PC-3 (cell line): ENCODE results near the gene SPRED1. TPM values are rescaled to one million over a fixed set of nuclear protein-coding genes. Genes with fewer than 3 reads are reported as not detected.

Experiments
- ATAC-seq: fragments of 200-7000 bp; cut with Tn5 transposase; 2 replicates; pipeline ENCODE4 v1.9.1; 2020; ENCODE audit warnings: mild to moderate bottlenecking, moderate library complexity
- BruUV-seq: library from RNA; stranded (reverse); fragments of 400-500 nt; replicated peaks from 2 replicates; lab custom pipeline; 2021; lab: Mats Ljungman, UMichigan
- CTCF ChIA-PET: fragments of 300-600 bp; sonication (Branson Sonifier 250); formaldehyde crosslinking; loops from one replicate; lab custom pipeline; 2022; ENCODE audit warnings: antibody characterized with exemption; lab: Charles Lee
- POLR2A ChIA-PET: fragments of 300-600 bp; sonication (Branson Sonifier 250); formaldehyde crosslinking; loops from one replicate; lab custom pipeline; 2022; ENCODE audit warnings: antibody characterized with exemption; ENCODE audit not compliant: unreplicated experiment; lab: Charles Lee
- DNase-seq: peaks from one replicate; pipeline ENCODE4 v3.0.0-alpha.2; 2015
- H2AFZ ChIP-seq: fragments of 300-600 bp; sonication (generic); 2 replicates; pipeline ENCODE4 v1.6.0; 2016; ENCODE audit warnings: antibody characterized with exemption, low read length
- H3F3A ChIP-seq: fragments of 300-600 bp; sonication (generic); one replicate; pipeline ENCODE4 v1.6.0; 2017; ENCODE audit warnings: antibody characterized with exemption, low read length, control low read depth, mild to moderate bottlenecking; ENCODE audit not compliant: unreplicated experiment
- H3K27ac ChIP-seq: fragments of 300-600 bp; sonication (generic); 2 replicates; pipeline ENCODE4 v1.5.1; 2016; ENCODE audit warnings: mild to moderate bottlenecking, low read length
- H3K27me3 ChIP-seq: fragments of 300-600 bp; sonication (generic); 2 replicates; pipeline ENCODE4 v1.6.1; 2016; ENCODE audit warnings: low read length, mixed read lengths
- H3K36me3 ChIP-seq: fragments of 300-600 bp; sonication (generic); 2 replicates; pipeline ENCODE4 v1.6.1; 2016; ENCODE audit warnings: low read depth, mixed run types, low read length, mixed read lengths
- H3K4me1 ChIP-seq: fragments of 300-600 bp; sonication (generic); 2 replicates; pipeline ENCODE4 v1.5.1; 2016; ENCODE audit warnings: low read length; ENCODE audit not compliant: insufficient read depth
- H3K4me2 ChIP-seq: fragments of 300-600 bp; sonication (generic); 2 replicates; pipeline ENCODE4 v1.6.0; 2016; ENCODE audit warnings: low read length
- H3K4me3 ChIP-seq: fragments of 300-600 bp; sonication (generic); 2 replicates; pipeline ENCODE4 v1.5.1; 2016; ENCODE audit warnings: mild to moderate bottlenecking, low read length, mixed read lengths
- H3K79me2 ChIP-seq: fragments of 300-600 bp; sonication (generic); 2 replicates; pipeline ENCODE4 v1.6.1; 2017; ENCODE audit warnings: low read length, mixed read lengths
- H3K9ac ChIP-seq: fragments of 300-600 bp; sonication (generic); 2 replicates; pipeline ENCODE4 v1.6.0; 2016; ENCODE audit warnings: mild to moderate bottlenecking, low read length
- H3K9me2 ChIP-seq: fragments of 300-600 bp; sonication (generic); replicated peaks from 2 replicates; pipeline ENCODE4 v1.6.1; 2016; ENCODE audit warnings: mixed run types, low read length, mixed read lengths
- H3K9me3 ChIP-seq: fragments of 300-600 bp; sonication (generic); 2 replicates; pipeline ENCODE4 v1.6.1; 2016; ENCODE audit warnings: low read length, mixed read lengths
- H4K20me1 ChIP-seq: fragments of 300-600 bp; sonication (generic); 2 replicates; pipeline ENCODE4 v1.6.1; 2016; ENCODE audit warnings: low read length, mixed read lengths
- EZH2 ChIP-seq: fragments of 300-600 bp; sonication (generic); IDR thresholded peaks from one replicate; pipeline ENCODE4 v1.6.1; 2017; ENCODE audit warnings: antibody characterized with exemption, mild to moderate bottlenecking, low read length; ENCODE audit not compliant: unreplicated experiment
- EZH2phosphoT487 ChIP-seq: fragments of 300-600 bp; sonication (generic); IDR thresholded peaks from 2 replicates; pipeline ENCODE4 v1.6.1; 2018; ENCODE audit warnings: mild to moderate bottlenecking, antibody characterized with exemption, low read length, borderline replicate concordance
- intact Hi-C: fragments of 100-400 bp; cut with micrococcal nuclease; formaldehyde crosslinking; loops from 2 replicates; pipeline ENCODE4 v1.9.0; 2023
- total RNA-seq: library from RNA; depleted of rRNA; stranded (reverse); fragments of >200 nt; gene quantifications from 2 replicates; pipeline ENCODE4 v1.2.3, GENCODE V29; 2014
- TF ChIP-seq, protein P1 (sequence below): fragments of 300-600 bp; sonication (generic); conservative IDR thresholded peaks from 2 replicates; pipeline ENCODE4 v1.5.1; 2017; ENCODE audit warnings: antibody characterized with exemption, low read depth, mild to moderate bottlenecking, low read length

The SPRED1 gene
- total RNA-seq, 1 experiment from 2014 or later, result 39.7 TPM

DNA sequence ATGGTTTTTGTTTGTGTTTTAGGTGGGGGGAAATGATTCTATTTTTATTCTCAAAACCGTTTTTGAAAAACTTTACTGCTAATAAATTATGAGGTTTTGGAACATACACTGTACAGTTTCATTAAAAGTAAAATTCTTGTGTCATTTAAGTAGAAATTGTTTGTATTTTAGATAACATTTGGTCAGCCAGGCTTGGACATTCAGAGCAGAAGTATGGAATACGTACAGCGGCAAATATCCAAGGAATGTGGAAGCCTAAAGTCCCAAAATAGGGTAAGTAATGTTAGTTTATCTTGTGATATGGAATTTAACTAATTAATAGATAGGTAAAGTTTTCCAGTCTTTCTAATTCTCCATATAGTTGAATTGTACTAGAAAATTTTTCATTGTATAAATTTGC is 96.6 kb downstream of the SPRED1 start:
- no peaks in the 10 kb centered on the region for H3F3A ChIP-seq
- no peaks in the 10 kb centered on the region for H3K9me2 ChIP-seq
- no peaks in the 10 kb centered on the region for H3K9me3 ChIP-seq
- POLR2A ChIA-PET, result no interaction called here
- no peak overlapping the region for H3K4me3 ChIP-seq
- ATAC-seq (no peak), DNase-seq (no peak)
- peaks cover 7% of the 10 kb centered on the region; the same call in 1 of the 2 replicates for H4K20me1 ChIP-seq
- TF ChIP-seq EZH2phosphoT487 (no peak), EZH2 (no peak)
- TF ChIP-seq, protein P1, sequence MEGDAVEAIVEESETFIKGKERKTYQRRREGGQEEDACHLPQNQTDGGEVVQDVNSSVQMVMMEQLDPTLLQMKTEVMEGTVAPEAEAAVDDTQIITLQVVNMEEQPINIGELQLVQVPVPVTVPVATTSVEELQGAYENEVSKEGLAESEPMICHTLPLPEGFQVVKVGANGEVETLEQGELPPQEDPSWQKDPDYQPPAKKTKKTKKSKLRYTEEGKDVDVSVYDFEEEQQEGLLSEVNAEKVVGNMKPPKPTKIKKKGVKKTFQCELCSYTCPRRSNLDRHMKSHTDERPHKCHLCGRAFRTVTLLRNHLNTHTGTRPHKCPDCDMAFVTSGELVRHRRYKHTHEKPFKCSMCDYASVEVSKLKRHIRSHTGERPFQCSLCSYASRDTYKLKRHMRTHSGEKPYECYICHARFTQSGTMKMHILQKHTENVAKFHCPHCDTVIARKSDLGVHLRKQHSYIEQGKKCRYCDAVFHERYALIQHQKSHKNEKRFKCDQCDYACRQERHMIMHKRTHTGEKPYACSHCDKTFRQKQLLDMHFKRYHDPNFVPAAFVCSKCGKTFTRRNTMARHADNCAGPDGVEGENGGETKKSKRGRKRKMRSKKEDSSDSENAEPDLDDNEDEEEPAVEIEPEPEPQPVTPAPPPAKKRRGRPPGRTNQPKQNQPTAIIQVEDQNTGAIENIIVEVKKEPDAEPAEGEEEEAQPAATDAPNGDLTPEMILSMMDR, result no peak
- CTCF ChIA-PET, result no interaction called here
- no peak overlapping the region for H2AFZ ChIP-seq
- no TSS peak for BruUV-seq
- H3K27me3 ChIP-seq, result no peaks in the 10 kb centered on the region
- H3K27ac ChIP-seq, result no peak overlapping the region
- H3K9ac ChIP-seq, result no peak overlapping the region
- no peaks in the 10 kb centered on the region; the same call in 1 of the 2 replicates for H3K79me2 ChIP-seq
- intact Hi-C loops, result no loop called here
- H3K4me1 ChIP-seq, result no peaks in the 10 kb centered on the region
- peaks cover 35% of the 10 kb centered on the region for H3K36me3 ChIP-seq
- no peak overlapping the region for H3K4me2 ChIP-seq

DNA sequence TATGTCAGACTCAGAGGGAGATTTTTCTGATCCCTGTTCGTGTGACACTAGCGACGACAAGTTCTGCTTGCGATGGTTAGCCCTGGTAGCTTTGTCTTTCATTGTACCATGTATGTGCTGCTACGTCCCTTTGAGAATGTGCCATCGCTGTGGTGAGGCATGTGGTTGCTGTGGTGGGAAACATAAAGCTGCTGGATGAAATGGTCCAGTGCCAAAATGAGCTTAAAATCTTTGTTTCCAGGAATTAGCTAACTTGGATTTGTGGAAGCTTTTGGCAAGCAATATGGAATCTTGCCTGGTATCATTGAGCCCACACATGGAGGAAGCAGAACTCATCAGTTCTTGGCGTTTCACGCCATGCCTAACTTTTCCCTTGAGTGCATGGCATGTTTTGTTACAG is 98.8 kb downstream of the SPRED1 start:
- Histone ChIP-seq H3K36me3 (peaks cover 27% of the 10 kb centered on the region; the same call in 1 of the 2 replicates), H3K9me2 (no peaks in the 10 kb centered on the region), H3K4me2 (no peak overlapping the region), H3K4me1 (no peaks in the 10 kb centered on the region), H3K9ac (no peak overlapping the region), H3K27me3 (no peaks in the 10 kb centered on the region), H3F3A (no peaks in the 10 kb centered on the region), H2AFZ (no peak overlapping the region), H4K20me1 (peaks cover 7% of the 10 kb centered on the region; the same call in 1 of the 2 replicates), H3K4me3 (no peak overlapping the region), H3K9me3 (no peaks in the 10 kb centered on the region), H3K27ac (no peak overlapping the region), H3K79me2 (no peaks in the 10 kb centered on the region; the same call in 1 of the 2 replicates)
- CTCF ChIA-PET, result no interaction called here
- POLR2A ChIA-PET, result no interaction called here
- DNase-seq (no peak), ATAC-seq (no peak)
- BruUV-seq, result TSS peak; percentile 13
- intact Hi-C loops, result loop anchor here (5.0 kb wide), 1 partner anchor 224 kb away; no protein-coding TSS in a partner anchor
- no peak for TF ChIP-seq EZH2
- no peak for TF ChIP-seq EZH2phosphoT487
- TF ChIP-seq, protein P1, result no peak

DNA sequence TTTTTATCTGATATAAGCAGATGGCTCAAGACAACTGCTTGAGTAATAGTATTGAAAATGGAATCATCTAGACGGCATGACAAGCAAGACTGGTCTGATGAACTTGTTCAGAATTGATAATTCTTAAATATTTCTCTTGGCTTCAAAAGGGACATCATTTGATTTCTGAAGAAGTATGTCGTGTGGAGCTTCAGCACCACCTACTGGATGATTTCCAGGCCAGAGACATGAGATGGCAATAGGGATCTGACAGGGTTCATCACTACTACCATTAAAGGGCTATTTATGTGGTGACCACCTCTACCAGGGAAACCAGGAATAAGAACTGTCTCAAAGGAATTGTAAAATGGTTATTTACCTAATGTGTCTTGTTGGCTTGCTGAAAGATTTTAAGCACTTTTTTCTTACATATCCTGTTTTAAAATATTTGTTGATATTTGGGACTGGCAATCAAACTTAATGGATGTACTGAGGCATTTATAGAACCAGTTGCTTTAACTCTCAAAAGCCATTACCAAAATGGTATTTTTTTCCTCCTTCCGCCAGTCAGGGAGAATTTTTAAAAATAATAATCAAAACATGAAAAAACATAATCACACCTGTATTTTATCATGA is 101.8 kb downstream of the SPRED1 start:
- TF ChIP-seq, protein P1, result peak; percentile 91
- no peak for TF ChIP-seq EZH2
- H3K9me2 ChIP-seq, result no peaks in the 10 kb centered on the region
- H4K20me1 ChIP-seq, result peaks cover 10% of the 10 kb centered on the region; the same call in 1 of the 2 replicates
- intact Hi-C loops, result loop anchor here (1.0 to 5.0 kb wide), 6 partner anchors 60 to 359 kb away; no protein-coding TSS in a partner anchor
- ATAC-seq, result peak; percentile 85
- ChIA-PET CTCF (no interaction called here), POLR2A (no interaction called here)
- no peak overlapping the region for H3K9ac ChIP-seq
- no peak overlapping the region for H3K4me3 ChIP-seq
- peak; percentile 87 for DNase-seq
- H3K27me3 ChIP-seq, result no peaks in the 10 kb centered on the region
- no peak overlapping the region for H3K4me2 ChIP-seq
- H3K27ac ChIP-seq, result no peak overlapping the region
- H2AFZ ChIP-seq, result no peak overlapping the region
- peaks cover 24% of the 10 kb centered on the region; the same call in 1 of the 2 replicates for H3K36me3 ChIP-seq
- H3F3A ChIP-seq, result no peaks in the 10 kb centered on the region
- no peaks in the 10 kb centered on the region for H3K4me1 ChIP-seq
- H3K9me3 ChIP-seq, result no peaks in the 10 kb centered on the region
- BruUV-seq, result no TSS peak
- no peaks in the 10 kb centered on the region for H3K79me2 ChIP-seq
